ENCODE results near the gene DNAH17. TPM values are rescaled to one million over a fixed set of nuclear protein-coding genes. Genes with fewer than 3 reads are reported as not detected.

DNAH17 gene
- polyA plus RNA-seq, 4 donors: 0.57 to 3.6 TPM; not detected in 2

DNA sequence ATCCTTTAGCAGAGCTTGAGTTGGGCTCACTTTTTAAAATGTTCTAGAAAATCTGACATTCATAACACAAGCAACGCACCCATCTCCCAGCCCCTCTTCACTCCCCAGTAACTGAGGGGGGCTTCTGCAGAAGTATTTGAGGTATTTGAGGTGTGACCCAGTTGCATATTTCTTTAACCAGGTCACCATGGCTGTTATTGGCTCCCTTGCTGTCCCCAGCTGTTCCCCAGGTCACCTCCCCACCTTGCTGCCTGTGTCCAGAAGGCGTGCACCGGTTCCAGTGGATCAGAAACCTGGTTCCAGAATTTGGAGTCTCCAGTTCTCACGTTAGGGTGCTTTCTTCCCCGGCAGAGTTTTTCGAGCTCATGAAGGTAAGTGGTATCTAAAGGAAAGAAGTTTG, 184.9 kb downstream of the DNAH17 start:
- Histone ChIP-seq H3K9me3 (ENCODE audit: control insufficient read depth in 2 of 2, insufficient read depth in 1 of 2, low read depth in 1 of 2, low read length in 1 of 2) (no peaks in the 10 kb centered on the region), H3K4me1 (ENCODE audit: control insufficient read depth in 3 of 3, insufficient read depth in 2 of 3, low read depth in 1 of 3, low read length in 2 of 3) (peaks cover 0 to 5% (median 0%) of the 10 kb centered on the region in 3 donors), H3K4me3 (ENCODE audit: low read depth in 1 of 3, low read length in 3 of 3) (no peak overlapping the region), H3K27ac (ENCODE audit: low read depth in 1 of 3, low read length in 2 of 3) (no peak overlapping the region), H3K27me3 (ENCODE audit: control insufficient read depth in 3 of 3, insufficient read depth in 3 of 3, low read length in 3 of 3) (no peaks in the 10 kb centered on the region), H3K36me3 (ENCODE audit: control insufficient read depth in 3 of 3, insufficient read depth in 2 of 3, low read depth in 1 of 3, low read length in 3 of 3) (peaks cover 2 to 61% (median 13%) of the 10 kb centered on the region in 3 donors)
- FAIRE-seq (no peak), DNase-seq (no peak)
- whole genome bisulfite sequencing, 3 donors: 94 to 96% (median 96%) methylated on average over 6 of the region's 6 CpGs

DNA sequence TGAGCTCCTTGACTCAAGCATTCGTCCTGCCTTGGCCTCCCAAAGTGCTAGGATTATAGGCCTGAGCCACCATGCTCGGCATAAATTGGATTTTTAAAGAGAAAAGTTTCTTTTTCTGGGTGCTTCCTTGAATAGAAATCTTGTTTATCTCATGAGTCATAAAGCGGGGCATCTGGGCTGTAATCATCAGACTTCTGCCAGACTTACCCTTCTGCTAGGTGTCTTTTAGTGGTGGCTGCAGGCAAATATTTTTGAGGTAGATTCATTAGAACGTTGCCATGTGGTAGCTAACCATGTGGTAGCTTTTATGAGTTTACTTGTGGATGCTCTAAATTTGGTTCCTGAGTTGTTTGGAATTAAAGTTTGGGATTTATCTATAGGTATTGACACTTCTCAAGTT, 185.4 kb downstream of the DNAH17 start:
- Histone ChIP-seq H3K27me3 (ENCODE audit: control insufficient read depth in 3 of 3, insufficient read depth in 3 of 3, low read length in 3 of 3) (no peaks in the 10 kb centered on the region), H3K4me3 (ENCODE audit: low read depth in 1 of 3, low read length in 3 of 3) (no peak overlapping the region), H3K9me3 (ENCODE audit: control insufficient read depth in 2 of 2, insufficient read depth in 1 of 2, low read depth in 1 of 2, low read length in 1 of 2) (no peaks in the 10 kb centered on the region), H3K27ac (ENCODE audit: low read depth in 1 of 3, low read length in 2 of 3) (peak overlapping the region in 1 of 3 donors; percentile 12), H3K36me3 (ENCODE audit: control insufficient read depth in 3 of 3, insufficient read depth in 2 of 3, low read depth in 1 of 3, low read length in 3 of 3) (peaks cover 2 to 58% (median 13%) of the 10 kb centered on the region in 3 donors), H3K4me1 (ENCODE audit: control insufficient read depth in 3 of 3, insufficient read depth in 2 of 3, low read depth in 1 of 3, low read length in 2 of 3) (peaks cover 0 to 5% (median 0%) of the 10 kb centered on the region in 3 donors)
- 46 to 60% (median 53%) methylated on average over 4 of the region's 4 CpGs for WGBS, 3 donors
- DNase-seq (no peak), FAIRE-seq (no peak)

GRCh38 chr17:78391051-78391431, 186.2 kb downstream of the DNAH17 start:
- Histone ChIP-seq H3K4me3 (ENCODE audit: low read depth in 1 of 3, low read length in 3 of 3) (no peak overlapping the region), H3K36me3 (ENCODE audit: control insufficient read depth in 3 of 3, insufficient read depth in 2 of 3, low read depth in 1 of 3, low read length in 3 of 3) (peaks cover 2 to 55% (median 9%) of the 10 kb centered on the region in 3 donors), H3K4me1 (ENCODE audit: control insufficient read depth in 3 of 3, insufficient read depth in 2 of 3, low read depth in 1 of 3, low read length in 2 of 3) (peaks cover 2 to 11% (median 6%) of the 10 kb centered on the region in 3 donors), H3K27ac (ENCODE audit: low read depth in 1 of 3, low read length in 2 of 3) (peak overlapping the region in 2 of 3 donors; percentile 12 to 33), H3K27me3 (ENCODE audit: control insufficient read depth in 3 of 3, insufficient read depth in 3 of 3, low read length in 3 of 3) (no peaks in the 10 kb centered on the region), H3K9me3 (ENCODE audit: control insufficient read depth in 2 of 2, insufficient read depth in 1 of 2, low read depth in 1 of 2, low read length in 1 of 2) (no peaks in the 10 kb centered on the region)
- no peak for FAIRE-seq
- DNase-seq: no peak
- 94 to 97% (median 96%) methylated on average over 11 of the region's 11 CpGs for WGBS, 3 donors

DNA sequence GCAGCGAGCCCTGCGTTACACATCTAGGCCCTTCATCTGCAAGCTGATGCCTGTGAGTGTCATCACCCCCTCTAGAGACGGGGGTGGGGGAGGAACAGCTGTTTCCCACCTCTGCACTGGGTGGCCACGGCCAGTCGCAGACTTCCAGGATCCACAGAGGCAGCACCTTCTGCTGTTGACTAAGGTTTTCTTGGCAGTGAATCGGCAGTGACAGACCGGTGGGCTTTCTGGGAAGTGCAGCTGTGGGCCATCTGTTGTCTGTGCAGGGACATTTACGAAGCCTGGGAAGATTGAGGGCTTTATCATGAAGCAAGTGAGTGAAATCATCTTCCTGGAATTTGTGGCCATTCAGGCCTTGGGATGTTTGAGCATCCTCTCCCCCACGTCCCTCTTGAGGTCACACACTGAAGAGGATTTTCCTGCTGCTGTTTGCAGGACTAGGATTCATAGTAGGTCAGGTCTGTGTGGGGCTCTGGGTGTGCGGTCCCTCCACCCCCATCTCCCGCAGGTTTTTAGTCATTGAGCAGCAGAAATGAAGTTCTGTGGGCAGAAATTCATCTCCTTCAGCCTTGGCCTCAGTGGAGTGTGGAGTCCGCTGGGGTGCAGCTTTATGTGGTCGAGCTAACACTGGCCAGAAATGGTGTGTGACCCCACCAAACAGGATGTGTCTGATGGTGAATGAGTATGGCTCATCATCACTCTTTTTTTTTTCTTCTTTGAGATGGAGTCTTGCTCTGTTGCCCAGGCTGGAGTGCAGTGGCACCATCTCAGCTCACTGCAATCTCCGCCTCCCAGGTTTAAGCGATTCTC, 186.8 kb downstream of the DNAH17 start:
- Histone ChIP-seq H3K4me1 (ENCODE audit: control insufficient read depth in 3 of 3, insufficient read depth in 2 of 3, low read depth in 1 of 3, low read length in 2 of 3) (peaks cover 2 to 14% (median 12%) of the 10 kb centered on the region in 3 donors), H3K9me3 (ENCODE audit: control insufficient read depth in 2 of 2, insufficient read depth in 1 of 2, low read depth in 1 of 2, low read length in 1 of 2) (no peaks in the 10 kb centered on the region), H3K4me3 (ENCODE audit: low read depth in 1 of 3, low read length in 3 of 3) (no peak overlapping the region), H3K36me3 (ENCODE audit: control insufficient read depth in 3 of 3, insufficient read depth in 2 of 3, low read depth in 1 of 3, low read length in 3 of 3) (peaks cover 2 to 56% (median 9%) of the 10 kb centered on the region in 3 donors), H3K27ac (ENCODE audit: low read depth in 1 of 3, low read length in 2 of 3) (peak overlapping the region in 2 of 3 donors; percentile 33 to 69), H3K27me3 (ENCODE audit: control insufficient read depth in 3 of 3, insufficient read depth in 3 of 3, low read length in 3 of 3) (no peaks in the 10 kb centered on the region)
- no peak for FAIRE-seq
- DNase-seq: peak in 1 of 2 donors; percentile 28
- WGBS, 3 donors: 71 to 84% (median 76%) methylated on average over 13 to 15 of the region's 15 CpGs

DNA sequence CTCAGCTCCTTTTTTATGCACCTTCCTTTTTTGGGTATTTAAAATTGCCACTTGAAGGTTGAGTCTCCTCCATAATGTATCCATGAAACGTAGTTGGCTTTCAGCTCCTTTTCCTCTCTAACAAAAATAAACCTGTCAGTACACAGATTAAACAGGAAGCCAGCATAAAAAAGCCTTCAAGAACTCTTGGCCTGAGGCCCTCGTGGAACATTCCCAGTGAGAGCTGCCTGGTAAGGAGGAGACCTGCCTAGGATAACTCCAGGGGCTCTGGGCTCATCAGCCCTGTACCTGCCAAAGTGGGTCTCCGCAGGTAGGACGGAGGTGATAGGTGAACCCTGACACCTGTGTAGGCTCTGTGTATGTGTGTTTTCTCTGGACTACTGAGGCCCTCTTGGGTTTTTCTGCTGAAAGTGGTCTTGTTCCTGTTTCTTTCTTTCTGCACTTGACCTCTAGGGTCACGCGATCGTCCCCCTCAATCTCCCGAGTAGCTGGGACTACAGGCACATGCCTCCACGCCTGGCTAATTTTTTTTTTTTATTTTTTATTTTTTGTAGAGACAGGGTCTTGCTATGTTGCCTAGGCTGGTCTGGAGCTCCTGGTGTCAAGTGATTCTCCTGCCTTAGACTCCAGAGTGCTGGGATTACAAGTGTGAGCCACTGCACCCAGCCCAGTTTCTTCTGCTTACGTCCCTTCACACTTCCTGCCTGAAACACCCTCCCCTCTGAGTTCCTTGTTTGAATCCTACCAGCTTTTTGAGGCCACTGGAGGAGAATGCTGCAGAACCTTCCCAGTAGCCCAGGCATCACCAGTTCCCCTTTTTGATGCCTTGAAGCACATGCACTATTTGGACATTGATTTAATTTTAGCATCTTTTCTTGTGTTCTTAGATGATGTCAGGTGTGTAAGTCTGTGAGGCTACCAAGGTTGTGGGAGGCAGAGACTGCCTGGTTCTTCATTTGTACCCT, 188.9 kb downstream of the DNAH17 start:
- 60 to 82% (median 77%) methylated on average over 10 of the region's 10 CpGs for WGBS, 3 donors
- H3K4me3 ChIP-seq (ENCODE audit: low read depth in 1 of 3, low read length in 3 of 3): no peak overlapping the region
- H3K9me3 ChIP-seq (ENCODE audit: control insufficient read depth in 2 of 2, insufficient read depth in 1 of 2, low read depth in 1 of 2, low read length in 1 of 2): no peaks in the 10 kb centered on the region
- H3K4me1 ChIP-seq (ENCODE audit: control insufficient read depth in 3 of 3, insufficient read depth in 2 of 3, low read depth in 1 of 3, low read length in 2 of 3): peaks cover 3 to 22% (median 15%) of the 10 kb centered on the region in 3 donors
- H3K36me3 ChIP-seq (ENCODE audit: control insufficient read depth in 3 of 3, insufficient read depth in 2 of 3, low read depth in 1 of 3, low read length in 3 of 3): peaks cover 0 to 56% (median 1%) of the 10 kb centered on the region in 3 donors
- no peaks in the 10 kb centered on the region for H3K27me3 ChIP-seq (ENCODE audit: control insufficient read depth in 3 of 3, insufficient read depth in 3 of 3, low read length in 3 of 3)
- peak overlapping the region in 2 of 3 donors; percentile 17 to 91 for H3K27ac ChIP-seq (ENCODE audit: low read depth in 1 of 3, low read length in 2 of 3)
- no peak for DNase-seq
- no peak for FAIRE-seq

DNA sequence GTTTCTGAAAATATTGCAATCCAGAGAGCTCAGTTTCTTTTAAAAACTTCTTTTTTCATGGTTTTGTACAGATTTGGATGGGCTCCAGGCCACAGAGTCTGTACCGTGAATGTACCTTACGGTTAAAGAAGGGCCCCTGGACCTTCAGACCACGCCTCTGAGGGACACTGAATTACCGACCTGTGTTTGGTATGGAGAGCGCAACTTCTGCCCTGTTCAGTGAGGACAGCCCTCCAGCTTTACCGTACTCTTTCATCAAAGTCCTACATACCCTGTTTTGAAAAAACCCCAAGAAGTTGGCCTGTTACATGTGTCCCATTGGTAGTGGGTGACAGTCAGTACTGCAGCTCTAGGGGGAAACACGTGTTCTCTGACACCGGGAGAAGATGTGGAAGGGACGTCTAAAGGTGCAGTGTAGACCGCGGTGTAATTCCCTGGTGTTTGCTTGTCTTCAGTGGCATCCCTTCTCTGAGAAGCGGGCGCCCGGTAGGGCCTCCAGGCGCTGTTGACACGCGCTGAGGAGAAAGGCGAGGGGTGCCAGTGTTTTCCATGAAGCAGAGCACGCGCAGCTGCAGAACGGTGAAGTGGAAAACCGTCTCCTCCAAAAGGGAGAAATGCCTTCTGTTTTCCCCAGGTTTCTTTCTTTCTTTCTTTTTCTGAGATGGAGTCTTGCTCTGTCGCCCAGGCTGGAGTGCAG, 192.6 kb downstream of the DNAH17 start:
- DNase-seq: no peak
- no peak overlapping the region for H3K4me3 ChIP-seq (ENCODE audit: low read depth in 1 of 3, low read length in 3 of 3)
- peaks cover 8 to 36% (median 22%) of the 10 kb centered on the region in 3 donors for H3K4me1 ChIP-seq (ENCODE audit: control insufficient read depth in 3 of 3, insufficient read depth in 2 of 3, low read depth in 1 of 3, low read length in 2 of 3)
- H3K27me3 ChIP-seq (ENCODE audit: control insufficient read depth in 3 of 3, insufficient read depth in 3 of 3, low read length in 3 of 3): no peaks in the 10 kb centered on the region
- WGBS, 3 donors: 77 to 90% (median 82%) methylated on average over 22 to 23 of the region's 23 CpGs
- no peak for FAIRE-seq
- peak overlapping the region in 2 of 3 donors; percentile 8 to 94 for H3K27ac ChIP-seq (ENCODE audit: low read depth in 1 of 3, low read length in 2 of 3)
- H3K9me3 ChIP-seq (ENCODE audit: control insufficient read depth in 2 of 2, insufficient read depth in 1 of 2, low read depth in 1 of 2, low read length in 1 of 2): no peaks in the 10 kb centered on the region
- peaks cover 0 to 36% (median 0%) of the 10 kb centered on the region in 3 donors for H3K36me3 ChIP-seq (ENCODE audit: control insufficient read depth in 3 of 3, insufficient read depth in 2 of 3, low read depth in 1 of 3, low read length in 3 of 3)

- H3K9me3 ChIP-seq (ENCODE audit: control insufficient read depth in 2 of 2, insufficient read depth in 1 of 2, low read depth in 1 of 2, low read length in 1 of 2): no peaks in the 10 kb centered on the region
- peaks cover 8 to 36% (median 26%) of the 10 kb centered on the region in 3 donors for H3K4me1 ChIP-seq (ENCODE audit: control insufficient read depth in 3 of 3, insufficient read depth in 2 of 3, low read depth in 1 of 3, low read length in 2 of 3)
- peaks cover 0 to 33% (median 0%) of the 10 kb centered on the region in 3 donors for H3K36me3 ChIP-seq (ENCODE audit: control insufficient read depth in 3 of 3, insufficient read depth in 2 of 3, low read depth in 1 of 3, low read length in 3 of 3)
- no peak overlapping the region for H3K4me3 ChIP-seq (ENCODE audit: low read depth in 1 of 3, low read length in 3 of 3)
- peak overlapping the region in 2 of 3 donors; percentile 8 to 94 for H3K27ac ChIP-seq (ENCODE audit: low read depth in 1 of 3, low read length in 2 of 3)
- H3K27me3 ChIP-seq (ENCODE audit: control insufficient read depth in 3 of 3, insufficient read depth in 3 of 3, low read length in 3 of 3): no peaks in the 10 kb centered on the region
- DNase-seq: no peak
- no peak for FAIRE-seq
- 51 to 73% (median 61%) methylated on average over 15 of the region's 15 CpGs for WGBS, 3 donors
Measured at GRCh38 chr17:78383725-78384471, 193.3 kb downstream of the DNAH17 start.

Data from small intestine (tissue), 7 donors.